ENCODE data around the gene PODXL2.

PODXL2 gene

DNA sequence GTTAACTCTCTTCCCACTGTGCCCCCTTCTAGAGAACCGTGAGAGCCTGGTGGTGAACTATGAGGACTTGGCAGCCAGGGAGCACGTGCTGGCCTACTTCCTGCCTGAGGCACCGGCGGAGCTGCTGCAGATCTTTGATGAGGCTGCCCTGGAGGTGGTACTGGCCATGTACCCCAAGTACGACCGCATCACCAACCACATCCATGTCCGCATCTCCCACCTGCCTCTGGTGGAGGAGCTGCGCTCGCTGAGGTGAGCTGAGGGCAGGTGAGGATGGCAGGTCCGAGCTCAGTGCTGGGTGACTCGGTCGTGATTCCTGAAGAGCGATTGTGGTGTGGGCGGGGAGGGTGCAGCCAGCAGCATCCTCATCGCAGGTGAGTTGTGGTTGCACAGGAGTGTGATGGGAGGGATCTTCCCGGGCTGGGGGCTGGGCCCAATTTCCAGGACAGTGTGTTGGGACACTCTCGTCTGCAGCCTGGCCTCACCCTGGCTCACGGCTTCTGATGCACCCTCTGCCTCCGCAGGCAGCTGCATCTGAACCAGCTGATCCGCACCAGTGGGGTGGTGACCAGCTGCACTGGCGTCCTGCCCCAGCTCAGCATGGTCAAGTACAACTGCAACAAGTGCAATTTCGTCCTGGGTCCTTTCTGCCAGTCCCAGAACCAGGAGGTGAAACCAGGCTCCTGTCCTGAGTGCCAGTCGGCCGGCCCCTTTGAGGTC lies 22.7 kb upstream of the PODXL2 start:
- DNase-seq (ENCODE audit: low spot score), result no peak

DNA sequence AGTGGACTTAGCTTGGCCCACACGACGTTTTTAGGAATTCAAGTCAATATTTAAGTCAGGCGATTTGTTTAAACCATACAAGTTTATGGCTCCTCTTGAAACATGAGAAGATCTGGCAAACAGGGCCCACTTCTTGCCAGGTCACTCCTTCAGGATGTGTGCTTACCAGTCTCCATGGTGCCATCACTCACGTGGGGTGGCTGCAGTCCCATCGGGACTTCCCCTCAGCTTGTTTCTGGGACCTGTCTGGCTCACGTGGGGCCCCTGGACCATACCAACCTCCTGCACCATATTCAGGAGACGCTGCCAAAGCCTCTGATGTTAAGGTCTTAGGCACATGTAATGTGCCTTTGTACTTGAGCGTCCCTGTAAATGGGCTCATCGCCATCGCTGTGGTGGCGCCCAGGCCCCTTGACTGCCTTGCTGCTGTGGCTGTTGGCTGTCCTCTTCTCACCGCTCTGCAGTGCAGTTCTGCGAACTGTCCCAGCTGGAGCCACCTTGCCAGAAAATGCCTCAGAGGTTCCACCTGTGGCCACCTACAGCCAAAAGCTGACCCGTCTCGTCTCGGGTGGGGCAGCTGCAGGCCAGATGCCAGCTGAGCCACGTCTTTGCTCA lies 21.9 kb upstream of the PODXL2 start:
- no peak for DNase-seq (ENCODE audit: low spot score)

DNA sequence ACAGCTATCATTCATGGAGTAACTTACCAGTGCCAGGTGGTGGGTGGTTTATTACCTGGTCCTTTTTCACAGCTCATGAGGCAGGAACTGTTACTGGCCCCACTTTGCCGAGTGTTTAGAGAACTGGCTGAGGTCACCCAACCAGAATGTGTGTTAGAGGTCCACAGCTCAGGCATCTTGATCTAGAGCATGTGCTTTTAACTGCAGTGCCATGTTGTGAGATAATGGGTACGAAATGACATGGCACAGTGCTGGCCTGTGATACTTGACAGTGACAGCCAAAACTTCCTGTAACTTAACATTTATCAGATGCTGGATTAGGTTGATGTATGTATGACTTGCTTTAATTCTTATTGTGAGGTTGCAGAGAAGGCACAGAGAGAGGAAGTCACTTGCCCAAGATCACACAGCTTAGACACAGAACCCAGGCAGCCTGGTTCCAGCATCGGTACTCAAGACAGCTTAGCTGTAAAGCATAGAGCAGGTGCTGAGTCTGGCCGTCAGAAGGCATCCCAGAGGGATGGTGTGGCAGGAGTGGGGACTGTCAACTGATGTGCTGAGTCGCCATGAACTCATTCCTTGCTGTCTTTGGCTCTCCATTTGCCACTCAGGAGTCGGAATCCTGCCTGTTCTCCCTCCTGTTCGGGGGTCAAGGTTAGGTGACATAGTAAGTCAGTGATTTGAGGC lies 21.2 kb upstream of the PODXL2 start:
- DNase-seq (ENCODE audit: low spot score), result no peak

DNA sequence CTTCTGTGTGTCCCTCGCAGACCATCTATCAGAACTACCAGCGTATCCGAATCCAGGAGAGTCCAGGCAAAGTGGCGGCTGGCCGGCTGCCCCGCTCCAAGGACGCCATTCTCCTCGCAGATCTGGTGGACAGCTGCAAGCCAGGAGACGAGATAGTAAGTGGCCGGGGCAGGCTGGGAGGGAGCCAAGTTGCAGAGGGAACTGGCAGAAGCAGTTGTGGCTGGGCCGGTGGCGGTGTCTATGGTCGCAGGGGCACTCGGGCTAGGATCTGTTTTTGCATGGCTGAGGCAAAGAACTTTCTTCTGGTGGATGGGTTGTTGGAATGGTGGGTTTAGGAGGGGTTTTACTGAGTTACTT lies 20.6 kb upstream of the PODXL2 start:
- no peak for DNase-seq (ENCODE audit: low spot score)

DNA sequence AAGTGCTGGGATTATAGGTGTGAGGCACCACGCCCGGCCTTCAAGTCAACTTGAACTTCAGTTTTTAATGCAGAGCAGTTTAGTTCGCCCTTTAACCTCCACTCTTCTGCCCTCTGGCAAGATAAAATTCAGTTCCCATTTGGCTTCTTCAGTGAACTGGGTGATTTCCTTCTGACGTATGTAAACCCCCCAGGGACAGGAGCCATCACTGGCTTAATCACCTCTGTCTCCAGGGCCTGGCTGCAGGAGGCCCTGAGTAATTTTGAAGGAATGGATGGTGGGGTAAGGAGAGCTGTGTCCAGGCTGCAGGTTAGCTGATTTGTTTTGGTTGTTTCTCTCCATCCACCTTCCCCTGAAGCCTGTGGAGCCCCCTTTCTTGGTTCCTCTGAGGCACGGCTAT lies 18.9 kb upstream of the PODXL2 start:
- no peak for DNase-seq (ENCODE audit: low spot score)

DNA sequence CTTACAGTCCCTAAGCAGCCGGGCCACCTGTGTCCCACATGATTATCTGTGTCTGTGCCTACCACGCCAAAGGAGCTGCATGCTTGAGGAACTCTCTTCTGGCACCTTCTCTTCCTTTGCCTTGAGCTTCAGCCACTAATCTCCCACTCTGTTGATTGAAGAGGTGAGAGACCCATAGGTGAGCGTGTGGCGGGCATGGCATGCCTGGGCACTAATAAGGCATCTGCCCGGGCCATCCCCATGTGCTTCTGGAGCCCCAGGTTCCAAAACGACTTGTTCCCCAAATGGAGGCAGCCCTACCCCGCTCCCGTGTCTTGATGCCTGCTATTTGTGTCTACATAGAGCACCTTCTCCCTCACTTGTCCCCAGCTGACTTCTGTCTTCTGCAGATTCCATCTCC lies 17.7 kb upstream of the PODXL2 start:
- DNase-seq (ENCODE audit: low spot score), result no peak

DNA sequence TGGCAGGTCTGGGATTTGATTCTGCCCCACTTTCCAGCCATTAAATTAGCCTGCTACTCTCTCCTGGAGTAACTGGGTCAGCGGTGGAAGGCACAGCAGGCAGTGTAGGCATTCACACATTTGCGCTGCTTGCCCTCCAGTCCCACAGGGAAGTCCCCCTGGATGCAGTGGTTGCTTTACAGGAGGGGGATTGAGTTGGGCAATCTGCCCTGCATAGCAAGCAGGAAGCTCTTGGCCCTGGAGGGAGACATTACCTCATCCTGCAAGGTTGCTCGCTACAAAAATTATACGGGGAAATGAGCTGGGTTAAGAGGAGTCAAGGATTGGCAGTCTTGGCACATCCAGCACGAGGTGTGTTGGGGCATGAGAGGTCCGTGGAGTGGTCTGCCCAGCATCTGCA lies 16.0 kb upstream of the PODXL2 start:
- DNase-seq (ENCODE audit: low spot score), result no peak

DNA sequence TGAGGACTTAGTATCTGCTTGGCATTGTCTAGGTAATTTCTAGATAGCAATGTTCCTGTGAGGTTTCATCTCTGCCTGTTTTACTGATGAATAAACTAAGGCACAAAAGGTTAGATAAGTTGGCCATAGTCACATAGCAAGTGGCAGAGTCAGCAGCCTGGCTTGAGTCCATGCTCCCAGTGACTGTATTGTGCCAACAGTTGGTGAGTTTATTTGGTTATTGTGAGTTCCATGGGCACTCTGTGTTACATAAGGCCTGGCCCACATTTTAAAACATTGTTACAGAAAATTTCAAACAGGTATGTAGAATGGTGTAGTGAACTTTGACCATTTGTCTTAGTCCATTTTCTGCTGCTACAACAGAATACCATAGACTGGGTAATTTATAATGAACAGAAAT lies 15.6 kb upstream of the PODXL2 start:
- DNase-seq (ENCODE audit: low spot score), result no peak

DNA sequence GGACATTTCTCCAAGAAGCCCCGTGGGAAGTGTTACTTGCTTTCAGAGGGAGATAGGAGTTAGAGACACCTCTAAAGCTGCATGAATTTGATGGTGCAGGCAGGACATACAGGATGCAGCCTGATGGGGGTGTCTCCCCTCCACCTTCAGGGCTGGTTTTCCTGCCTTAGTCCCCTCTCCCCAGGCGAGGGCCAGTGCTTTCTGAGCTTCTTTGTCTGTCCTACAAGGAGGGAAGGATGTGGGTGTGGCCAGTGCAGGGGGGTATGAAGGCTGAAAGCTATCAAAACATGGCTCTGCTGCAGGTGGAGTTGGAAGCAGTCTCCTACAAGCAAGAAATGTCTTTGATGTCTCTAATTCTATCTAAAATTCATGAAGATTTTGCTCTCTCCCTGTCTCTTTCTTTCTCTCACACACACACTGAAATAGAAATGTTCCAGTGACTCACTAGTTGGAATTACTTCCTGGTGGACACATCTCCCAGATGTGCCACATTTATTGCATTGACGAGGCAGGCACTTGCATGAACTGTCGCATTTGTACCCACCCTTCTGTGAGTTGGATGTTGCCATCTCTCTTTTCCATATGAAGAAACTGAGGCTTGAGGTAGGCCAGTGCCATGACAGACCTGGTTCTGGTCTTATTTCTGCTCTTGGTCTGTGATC lies 13.9 kb upstream of the PODXL2 start:
- DNase-seq (ENCODE audit: low spot score), result no peak

DNA sequence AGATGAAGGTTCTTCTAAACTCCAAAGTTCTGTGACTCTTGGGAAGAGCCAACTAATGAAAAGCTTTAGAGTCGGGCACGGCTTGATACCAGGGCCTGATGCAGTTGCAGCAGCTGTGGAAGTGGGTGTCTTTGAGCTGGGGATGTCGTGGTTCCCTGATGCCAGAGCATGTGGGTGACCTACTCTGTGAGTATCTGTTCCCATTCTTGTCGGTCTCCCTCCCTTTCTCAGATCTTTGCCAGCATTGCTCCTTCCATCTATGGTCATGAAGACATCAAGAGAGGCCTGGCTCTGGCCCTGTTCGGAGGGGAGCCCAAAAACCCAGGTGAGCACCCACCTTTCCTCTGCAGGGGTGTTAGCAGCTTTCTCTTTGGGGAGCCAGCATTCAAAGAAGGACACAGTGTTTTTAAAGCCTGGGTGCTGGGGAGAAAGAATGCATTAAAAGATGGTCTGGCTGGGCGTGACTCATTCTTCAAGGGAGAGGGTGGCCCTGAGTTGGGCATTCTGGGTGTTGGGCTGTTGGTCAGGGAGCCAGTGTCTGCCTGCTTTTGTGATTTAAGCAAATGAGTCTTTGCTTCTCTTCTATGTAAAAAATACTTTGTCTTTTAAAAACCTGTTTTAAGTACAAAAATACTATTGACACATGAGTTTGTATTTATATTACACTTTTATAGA lies 13.2 kb upstream of the PODXL2 start:
- DNase-seq (ENCODE audit: low spot score), result no peak

DNA sequence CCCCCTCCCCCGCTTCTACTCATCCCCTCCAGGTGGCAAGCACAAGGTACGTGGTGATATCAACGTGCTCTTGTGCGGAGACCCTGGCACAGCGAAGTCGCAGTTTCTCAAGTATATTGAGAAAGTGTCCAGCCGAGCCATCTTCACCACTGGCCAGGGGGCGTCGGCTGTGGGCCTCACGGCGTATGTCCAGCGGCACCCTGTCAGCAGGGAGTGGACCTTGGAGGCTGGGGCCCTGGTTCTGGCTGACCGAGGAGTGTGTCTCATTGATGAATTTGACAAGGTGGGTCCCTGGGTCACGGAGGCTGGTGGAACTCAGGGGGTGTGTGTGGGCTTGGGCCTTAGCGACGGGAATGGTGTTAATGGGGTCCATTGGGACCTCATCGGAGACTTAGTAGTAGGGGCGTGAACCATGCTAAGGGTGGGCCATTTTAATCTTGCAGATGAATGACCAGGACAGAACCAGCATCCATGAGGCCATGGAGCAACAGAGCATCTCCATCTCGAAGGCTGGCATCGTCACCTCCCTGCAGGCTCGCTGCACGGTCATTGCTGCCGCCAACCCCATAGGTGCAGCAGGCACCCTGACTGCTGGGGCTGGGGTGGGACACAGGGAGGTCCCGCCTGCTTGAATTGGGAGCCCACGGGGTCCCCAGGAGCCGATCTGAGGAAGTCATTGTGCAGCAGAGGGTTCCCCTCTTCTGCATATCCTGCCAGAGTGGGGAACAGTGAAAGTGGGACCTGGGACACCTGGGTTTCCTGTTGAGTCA lies 12.0 kb upstream of the PODXL2 start:
- no peak for DNase-seq (ENCODE audit: low spot score)

DNA sequence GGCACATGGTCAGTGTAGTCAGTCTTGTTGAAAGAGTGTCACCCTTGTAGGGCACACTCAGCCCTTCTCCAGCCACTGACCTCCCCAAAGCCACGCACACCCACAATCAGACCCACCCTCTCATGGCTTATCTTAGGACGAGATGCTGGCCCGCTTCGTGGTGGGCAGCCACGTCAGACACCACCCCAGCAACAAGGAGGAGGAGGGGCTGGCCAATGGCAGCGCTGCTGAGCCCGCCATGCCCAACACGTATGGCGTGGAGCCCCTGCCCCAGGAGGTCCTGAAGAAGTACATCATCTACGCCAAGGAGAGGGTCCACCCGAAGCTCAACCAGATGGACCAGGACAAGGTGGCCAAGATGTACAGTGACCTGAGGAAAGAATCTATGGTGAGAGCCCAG lies 10.1 kb upstream of the PODXL2 start:
- DNase-seq (ENCODE audit: low spot score), result no peak

DNA sequence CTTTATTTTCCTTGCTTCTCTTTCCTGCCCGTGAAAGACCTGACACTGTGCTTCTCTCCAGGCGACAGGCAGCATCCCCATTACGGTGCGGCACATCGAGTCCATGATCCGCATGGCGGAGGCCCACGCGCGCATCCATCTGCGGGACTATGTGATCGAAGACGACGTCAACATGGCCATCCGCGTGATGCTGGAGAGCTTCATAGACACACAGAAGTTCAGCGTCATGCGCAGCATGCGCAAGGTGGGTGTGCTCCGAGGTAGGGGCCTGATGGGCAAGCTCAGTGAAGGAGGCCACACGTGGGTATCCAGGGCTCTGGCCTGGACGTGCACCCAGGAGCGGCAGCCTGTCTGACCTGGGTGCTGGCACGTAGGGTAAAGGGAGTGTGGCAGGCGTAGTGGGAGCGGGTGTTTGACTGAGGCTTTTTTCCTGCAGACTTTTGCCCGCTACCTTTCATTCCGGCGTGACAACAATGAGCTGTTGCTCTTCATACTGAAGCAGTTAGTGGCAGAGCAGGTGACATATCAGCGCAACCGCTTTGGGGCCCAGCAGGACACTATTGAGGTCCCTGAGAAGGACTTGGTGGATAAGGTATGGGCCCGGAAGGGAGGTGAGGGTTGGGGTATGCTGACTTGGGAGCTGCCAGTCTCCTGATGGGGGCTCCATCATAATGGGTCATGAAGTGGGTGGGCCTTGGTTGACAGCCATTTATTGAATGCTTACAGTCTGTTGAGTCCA lies 8.2 kb upstream of the PODXL2 start:
- DNase-seq (ENCODE audit: low spot score), result no peak

DNA sequence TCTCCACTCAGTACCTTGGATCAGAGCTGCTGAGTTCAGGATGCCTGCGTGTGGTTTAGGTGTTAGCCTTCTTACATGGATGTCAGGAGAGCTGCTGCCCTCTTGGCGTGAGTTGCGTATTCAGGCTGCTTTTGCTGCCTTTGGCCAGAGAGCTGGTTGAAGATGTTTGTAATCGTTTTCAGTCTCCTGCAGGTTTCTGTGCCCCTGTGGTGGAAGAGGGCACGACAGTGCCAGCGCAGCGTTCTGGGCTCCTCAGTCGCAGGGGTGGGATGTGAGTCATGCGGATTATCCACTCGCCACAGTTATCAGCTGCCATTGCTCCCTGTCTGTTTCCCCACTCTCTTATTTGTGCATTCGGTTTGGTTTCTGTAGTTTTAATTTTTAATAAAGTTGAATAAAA lies 7.0 kb upstream of the PODXL2 start:
- DNase-seq (ENCODE audit: low spot score), result no peak

DNA sequence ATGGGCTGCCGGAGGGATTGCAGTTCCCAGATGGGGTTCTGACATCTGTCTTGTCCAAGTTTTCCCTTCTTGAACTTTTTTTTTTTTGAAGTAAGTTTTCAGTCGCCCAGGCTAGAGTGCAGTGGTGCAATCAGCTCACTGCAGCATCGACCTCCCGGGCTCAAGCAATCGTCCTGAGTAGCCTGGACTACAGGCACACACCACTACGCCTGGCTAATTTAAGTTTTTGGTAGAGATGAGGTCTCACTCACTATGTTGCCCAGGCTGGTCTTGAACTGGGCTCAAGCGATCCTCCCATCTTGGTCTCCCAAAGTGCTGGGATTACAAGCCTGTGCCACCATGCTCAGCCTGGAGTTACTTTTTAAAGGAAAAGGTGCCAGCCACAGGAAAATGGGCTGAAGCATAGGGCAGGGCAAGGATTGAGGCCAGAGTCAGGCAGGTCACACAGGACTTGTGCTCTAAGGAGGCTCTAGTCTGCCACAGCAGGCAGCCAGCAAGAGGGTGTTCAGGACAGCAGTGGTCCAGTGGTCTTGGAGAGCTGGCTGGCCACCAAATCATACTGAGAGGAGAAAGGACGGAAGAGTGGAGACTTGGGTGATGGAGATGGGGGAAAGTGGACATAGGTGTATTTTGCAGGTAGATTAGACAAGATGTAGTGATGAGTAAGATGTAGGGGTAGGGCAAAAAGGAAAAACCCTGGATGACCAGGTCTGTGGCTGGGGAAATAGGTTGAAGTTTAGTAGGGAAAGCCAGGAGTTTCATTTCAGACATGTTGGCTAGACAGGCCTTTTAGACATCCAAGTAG lies 6.0 kb upstream of the PODXL2 start:
- no peak for DNase-seq (ENCODE audit: low spot score)

DNA sequence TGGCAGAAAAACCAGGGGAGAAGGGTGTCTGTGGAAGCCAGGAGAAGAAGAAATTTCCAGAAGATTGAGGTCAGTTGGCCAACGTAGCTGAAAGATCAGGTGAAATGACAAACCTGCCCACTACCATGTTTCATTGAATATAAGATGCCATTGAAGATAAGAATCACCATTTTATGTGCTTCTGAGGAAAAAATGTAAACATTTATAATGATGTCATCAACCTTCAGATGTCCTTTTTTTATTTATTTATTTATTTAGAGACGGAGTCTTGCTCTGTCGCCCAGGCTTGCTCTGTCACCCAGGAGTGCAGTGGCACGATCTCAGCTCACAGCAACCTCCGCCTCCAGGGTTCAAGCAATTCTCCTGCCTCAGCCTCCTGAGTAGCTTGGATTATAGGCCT lies 4.9 kb upstream of the PODXL2 start:
- DNase-seq (ENCODE audit: low spot score), result no peak

DNA sequence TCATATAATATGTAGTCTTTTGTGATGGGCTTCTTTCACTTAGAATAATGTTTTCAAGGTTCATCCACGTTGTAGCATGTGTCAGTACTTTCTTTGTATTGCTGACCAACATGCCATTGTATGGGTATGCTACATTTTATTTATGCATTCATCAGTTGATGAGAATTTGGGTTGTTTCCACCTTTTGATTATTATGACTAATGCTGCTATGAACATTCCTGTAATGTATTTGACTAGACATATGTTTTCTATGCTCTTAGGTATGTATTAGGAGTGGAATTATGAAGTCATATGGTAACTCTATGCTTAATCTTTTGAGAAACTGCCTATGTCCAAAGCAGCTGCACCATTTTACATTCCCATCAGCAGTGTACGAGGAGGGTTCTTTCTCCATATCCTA lies 3.2 kb upstream of the PODXL2 start:
- no peak for DNase-seq (ENCODE audit: low spot score)

DNA sequence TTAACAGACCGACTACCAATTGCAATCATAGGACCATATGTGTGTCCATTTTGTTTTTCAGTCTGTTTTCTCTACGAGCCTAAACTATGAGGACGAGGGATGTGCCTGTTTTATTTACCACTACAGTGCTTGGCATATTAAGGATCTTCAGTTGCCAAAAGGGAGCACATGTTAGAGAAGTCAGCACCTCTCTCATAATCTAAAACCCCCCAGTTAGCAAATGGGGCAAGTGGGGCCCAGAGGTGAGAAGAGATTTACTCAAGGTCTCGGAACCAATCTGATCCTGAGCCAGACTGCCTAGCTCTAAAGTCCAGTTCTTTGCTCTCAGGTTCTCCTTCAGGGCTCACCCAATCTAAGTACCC lies 578 bp upstream of the PODXL2 start:
- no peak for DNase-seq (ENCODE audit: low spot score)

DNA sequence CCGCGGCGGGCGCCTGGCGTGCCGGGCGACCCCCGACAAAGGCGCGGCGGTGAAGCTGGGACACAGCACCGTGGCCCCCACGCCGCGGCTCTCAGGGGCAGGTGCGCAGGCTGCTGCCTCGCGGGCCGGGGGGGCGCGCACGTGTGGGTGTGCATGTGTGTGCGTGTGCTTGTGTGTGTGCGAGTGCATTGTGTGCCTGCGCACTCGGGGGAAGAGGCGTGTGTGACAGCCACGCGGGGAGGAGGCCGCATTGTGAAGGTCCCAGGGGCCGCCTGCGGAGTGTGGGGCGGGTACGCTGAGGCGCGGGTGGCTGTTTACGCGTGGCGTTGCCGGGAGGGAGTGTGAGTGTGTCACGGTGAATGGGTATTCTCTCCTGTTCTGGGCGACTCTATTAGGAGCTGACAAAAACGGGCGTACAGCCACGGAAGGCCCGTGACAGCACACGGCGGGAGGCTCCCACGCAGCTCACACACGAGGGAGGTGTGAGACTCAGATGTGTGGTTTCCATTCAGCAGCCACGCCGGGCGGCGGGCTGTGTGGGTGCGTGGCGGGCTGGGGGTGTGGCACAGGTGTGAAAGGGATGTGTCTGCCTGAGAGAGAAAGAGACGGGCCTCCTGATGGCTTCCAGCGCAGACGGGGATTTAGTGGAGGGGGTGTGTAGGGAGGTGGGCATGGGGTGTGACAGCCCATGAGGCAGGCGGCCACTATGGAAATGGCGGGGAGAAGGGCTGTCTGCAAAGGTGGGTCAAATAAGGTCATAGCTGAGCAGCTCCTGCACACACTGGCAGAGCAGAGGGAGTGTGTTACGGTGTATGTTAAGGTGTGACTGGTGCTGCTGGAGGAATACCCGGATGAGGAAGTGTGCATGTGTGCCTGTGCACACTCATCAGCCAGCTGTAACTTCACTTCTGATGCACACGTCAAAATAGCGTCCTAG lies 750 bp downstream of the PODXL2 start:
- DNase-seq (ENCODE audit: low spot score), result no peak
